ENCODE measurements around the gene SORCS2. TPM values are rescaled to one million over a fixed set of nuclear protein-coding genes. Genes with fewer than 3 reads are reported as not detected.

SORCS2 gene
- total RNA-seq, 4 donors from 2014 or later, result 0.26 to 17.1 (median 2.9) TPM

DNA sequence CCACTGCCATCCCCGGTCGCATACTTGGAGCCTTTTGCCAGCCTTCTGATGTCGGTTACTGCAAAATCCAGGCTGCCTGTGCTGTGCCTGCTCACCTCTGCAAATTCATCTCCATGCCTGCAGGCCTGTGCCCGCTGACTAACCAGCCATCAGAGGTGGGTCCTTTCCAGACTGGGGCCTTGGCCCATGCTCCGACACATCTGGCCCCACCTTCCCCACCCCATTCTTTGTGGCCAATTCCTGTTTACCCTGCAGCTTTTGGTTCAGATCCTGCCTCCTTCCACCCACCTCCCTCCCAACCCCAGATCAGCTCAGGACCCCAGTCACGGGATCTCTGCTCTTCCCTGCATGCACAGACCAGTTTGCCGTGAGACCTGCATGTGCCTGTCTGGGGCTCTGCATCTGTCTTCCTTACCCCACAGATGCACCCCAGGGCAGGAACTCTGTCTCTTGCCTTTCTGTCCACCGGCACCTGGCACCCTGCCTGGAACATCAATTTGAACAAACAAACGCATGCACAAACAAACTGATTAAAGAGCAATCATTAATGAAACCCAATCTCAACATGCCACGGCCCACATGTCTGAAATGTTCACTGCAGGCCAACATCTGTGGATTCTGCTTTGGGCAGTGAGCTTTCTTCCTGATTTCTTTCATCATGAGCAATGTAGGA lies 355.2 kb downstream of the SORCS2 start:
- H3K27me3 ChIP-seq, result no peaks in the 10 kb centered on the region
- H3K4me1 ChIP-seq, result no peaks in the 10 kb centered on the region
- peaks cover 0 to 5% of the 10 kb centered on the region in 2 donors for H3K9me3 ChIP-seq
- no peak overlapping the region for H3K4me3 ChIP-seq
- no peak overlapping the region for H3K27ac ChIP-seq
- no peaks in the 10 kb centered on the region for H3K36me3 ChIP-seq
- TF ChIP-seq, protein P1, sequence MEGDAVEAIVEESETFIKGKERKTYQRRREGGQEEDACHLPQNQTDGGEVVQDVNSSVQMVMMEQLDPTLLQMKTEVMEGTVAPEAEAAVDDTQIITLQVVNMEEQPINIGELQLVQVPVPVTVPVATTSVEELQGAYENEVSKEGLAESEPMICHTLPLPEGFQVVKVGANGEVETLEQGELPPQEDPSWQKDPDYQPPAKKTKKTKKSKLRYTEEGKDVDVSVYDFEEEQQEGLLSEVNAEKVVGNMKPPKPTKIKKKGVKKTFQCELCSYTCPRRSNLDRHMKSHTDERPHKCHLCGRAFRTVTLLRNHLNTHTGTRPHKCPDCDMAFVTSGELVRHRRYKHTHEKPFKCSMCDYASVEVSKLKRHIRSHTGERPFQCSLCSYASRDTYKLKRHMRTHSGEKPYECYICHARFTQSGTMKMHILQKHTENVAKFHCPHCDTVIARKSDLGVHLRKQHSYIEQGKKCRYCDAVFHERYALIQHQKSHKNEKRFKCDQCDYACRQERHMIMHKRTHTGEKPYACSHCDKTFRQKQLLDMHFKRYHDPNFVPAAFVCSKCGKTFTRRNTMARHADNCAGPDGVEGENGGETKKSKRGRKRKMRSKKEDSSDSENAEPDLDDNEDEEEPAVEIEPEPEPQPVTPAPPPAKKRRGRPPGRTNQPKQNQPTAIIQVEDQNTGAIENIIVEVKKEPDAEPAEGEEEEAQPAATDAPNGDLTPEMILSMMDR (IDR thresholded peaks at IDR 0.05), result no peak
- no peak for TF ChIP-seq POLR2A (IDR thresholded peaks at IDR 0.05)
- intact Hi-C loops (cut with DNase I; ENCODE audit: low total_unique reads), result no loop called here
- no peak for DNase-seq

DNA sequence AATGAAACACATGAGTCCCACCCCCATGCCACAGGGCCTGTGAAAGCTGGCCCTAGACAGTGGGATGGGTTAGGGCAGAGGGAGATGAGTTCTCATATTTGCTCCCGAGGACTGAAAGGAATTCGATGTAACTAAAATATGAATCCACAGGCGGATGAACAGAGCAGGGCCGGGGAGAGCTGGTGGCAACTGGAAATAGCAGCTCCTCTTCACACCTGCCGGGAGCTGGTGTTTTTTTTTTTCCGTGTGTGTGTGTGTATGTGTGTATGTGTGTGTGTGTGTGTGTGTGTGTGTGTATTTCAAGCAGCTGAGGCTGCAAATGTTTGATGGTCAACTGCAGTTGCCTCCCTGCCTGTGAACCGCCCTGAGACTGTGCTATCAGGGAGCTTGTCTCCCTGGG lies 357.5 kb downstream of the SORCS2 start:
- Histone ChIP-seq H3K4me1 (no peaks in the 10 kb centered on the region), H3K36me3 (no peaks in the 10 kb centered on the region), H3K4me3 (no peak overlapping the region), H3K9me3 (peaks cover 0 to 17% of the 10 kb centered on the region in 2 donors), H3K27ac (no peak overlapping the region), H3K27me3 (no peaks in the 10 kb centered on the region)
- intact Hi-C loops (cut with DNase I; ENCODE audit: low total_unique reads), result no loop called here
- no peak for DNase-seq
- no peak for TF ChIP-seq POLR2A (IDR thresholded peaks at IDR 0.05)
- TF ChIP-seq, protein P1 (IDR thresholded peaks at IDR 0.05), result no peak

DNA sequence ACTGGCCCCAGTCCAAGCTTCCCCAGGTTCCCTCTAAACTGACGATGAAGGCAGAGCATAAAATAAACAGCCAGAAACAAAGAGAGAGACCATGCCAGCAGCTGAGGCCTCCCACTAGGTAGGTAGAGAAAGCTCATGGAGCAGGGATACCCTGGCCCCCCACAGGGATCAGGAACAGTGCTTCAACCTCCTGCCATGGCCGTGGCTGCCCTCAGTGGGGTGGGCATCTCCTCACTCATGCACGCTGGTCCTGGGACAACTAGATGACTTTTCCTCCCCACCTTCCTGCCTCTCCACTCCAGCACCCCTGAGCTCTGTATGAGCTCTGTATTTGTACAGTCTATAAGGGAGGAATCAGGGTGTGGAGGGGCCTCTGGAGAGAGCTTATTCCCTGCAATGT lies 360.1 kb downstream of the SORCS2 start:
- Histone ChIP-seq H3K4me1 (no peaks in the 10 kb centered on the region), H3K4me3 (no peak overlapping the region), H3K36me3 (no peaks in the 10 kb centered on the region), H3K9me3 (peaks cover 0 to 17% of the 10 kb centered on the region in 2 donors), H3K27me3 (no peaks in the 10 kb centered on the region), H3K27ac (no peak overlapping the region)
- intact Hi-C loops (cut with DNase I; ENCODE audit: low total_unique reads), result no loop called here
- TF ChIP-seq, protein P1 (IDR thresholded peaks at IDR 0.05), result no peak
- no peak for TF ChIP-seq POLR2A (IDR thresholded peaks at IDR 0.05)
- DNase-seq, result no peak

DNA sequence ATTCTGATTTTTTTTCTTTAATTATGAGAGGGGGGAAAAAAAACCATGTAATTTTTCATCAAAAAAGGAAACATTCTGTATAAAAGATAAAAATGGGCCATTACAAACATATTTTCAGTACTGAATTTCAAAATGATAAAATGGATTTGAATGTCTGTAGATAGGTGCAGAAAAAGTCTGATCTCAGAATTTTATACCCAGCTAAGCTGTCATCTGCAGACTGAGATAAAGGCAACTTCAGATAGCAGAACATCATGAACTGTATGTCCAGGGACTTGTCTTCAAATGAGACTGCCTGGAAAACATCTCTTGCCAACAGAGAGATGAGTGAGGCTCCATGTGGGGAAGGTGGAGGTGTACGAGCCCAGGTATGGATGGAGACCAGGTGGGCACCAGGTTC lies 360.9 kb downstream of the SORCS2 start:
- H3K27me3 ChIP-seq, result no peaks in the 10 kb centered on the region
- H3K4me3 ChIP-seq, result no peak overlapping the region
- H3K9me3 ChIP-seq, result peaks cover 0 to 17% of the 10 kb centered on the region in 2 donors
- no peaks in the 10 kb centered on the region for H3K36me3 ChIP-seq
- intact Hi-C loops (cut with DNase I; ENCODE audit: low total_unique reads), result no loop called here
- TF ChIP-seq, protein P1 (IDR thresholded peaks at IDR 0.05), result no peak
- no peak for TF ChIP-seq POLR2A (IDR thresholded peaks at IDR 0.05)
- no peak for DNase-seq
- H3K27ac ChIP-seq, result no peak overlapping the region
- H3K4me1 ChIP-seq, result no peaks in the 10 kb centered on the region

DNA sequence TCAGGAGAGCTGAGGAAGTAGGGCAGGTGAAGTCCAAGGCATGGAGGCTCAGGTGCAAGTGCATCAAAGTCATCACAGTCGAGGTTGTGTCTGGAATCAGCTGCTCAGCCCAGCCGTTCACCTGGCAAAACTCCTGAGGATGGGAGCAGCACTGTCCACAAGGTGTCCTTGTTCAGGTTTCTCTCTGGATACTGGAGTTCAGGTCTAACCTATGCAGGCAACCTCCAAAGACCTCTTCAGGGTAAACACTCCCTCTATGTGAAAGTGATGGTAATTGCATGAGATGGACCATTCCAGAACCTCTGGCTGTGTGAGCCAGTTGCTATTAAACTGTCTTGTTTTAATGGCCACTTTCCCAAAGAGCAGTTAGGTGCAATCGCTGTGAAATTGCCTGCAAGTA lies 362.6 kb downstream of the SORCS2 start:
- no peak for DNase-seq
- H3K4me1 ChIP-seq, result no peaks in the 10 kb centered on the region
- intact Hi-C loops (cut with DNase I; ENCODE audit: low total_unique reads), result no loop called here
- H3K9me3 ChIP-seq, result peaks cover 0 to 17% of the 10 kb centered on the region in 2 donors
- H3K27me3 ChIP-seq, result no peaks in the 10 kb centered on the region
- no peak overlapping the region for H3K27ac ChIP-seq
- TF ChIP-seq, protein P1 (IDR thresholded peaks at IDR 0.05), result no peak
- no peak for TF ChIP-seq POLR2A (IDR thresholded peaks at IDR 0.05)
- no peaks in the 10 kb centered on the region for H3K36me3 ChIP-seq
- H3K4me3 ChIP-seq, result no peak overlapping the region

All from uterus (tissue), 4 donors.